ENCODE results near the gene TMEM86B. TPM values are rescaled to one million over a fixed set of nuclear protein-coding genes. Genes with fewer than 3 reads are reported as not detected.

Gene TMEM86B
- total RNA-seq, 1 donor from 2014 or later: 7.6 TPM

DNA sequence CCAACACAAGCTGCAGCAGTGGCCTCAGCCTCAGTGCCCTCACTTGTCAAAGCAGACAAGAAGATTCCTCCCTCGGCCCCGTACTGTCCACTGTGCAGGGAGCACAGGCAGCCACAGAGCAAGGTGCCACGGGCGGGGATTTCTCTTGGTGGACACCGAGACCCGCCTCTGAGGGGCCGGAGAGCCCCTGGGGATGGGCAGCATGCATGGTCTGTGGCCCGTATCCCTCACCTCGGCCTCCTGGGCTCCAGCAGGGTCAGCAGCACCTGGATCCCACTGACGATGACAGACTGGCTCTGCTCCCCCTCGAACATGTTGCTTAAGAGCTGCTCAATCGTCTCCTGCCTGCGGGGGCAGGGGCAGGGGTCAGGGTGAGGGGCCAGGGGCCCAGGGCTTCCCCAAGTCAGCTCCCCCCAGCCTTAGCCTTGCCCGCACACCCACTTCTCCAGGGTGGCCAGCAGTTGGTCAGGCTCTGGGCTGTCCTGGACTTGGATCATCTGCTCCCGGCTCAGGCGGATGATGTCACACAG is 13.4 kb upstream of the TMEM86B start:
- Mint-ChIP-seq H3K9me3 (ENCODE audit: unreplicated experiment) (peaks cover 3% of the 10 kb centered on the region), H3K4me3 (ENCODE audit: unreplicated experiment) (no peak overlapping the region), H3K4me1 (ENCODE audit: low read depth, unreplicated experiment) (no peaks in the 10 kb centered on the region), H3K36me3 (ENCODE audit: unreplicated experiment) (no peaks in the 10 kb centered on the region), H3K27me3 (ENCODE audit: unreplicated experiment) (peaks cover 6% of the 10 kb centered on the region), H3K27ac (ENCODE audit: unreplicated experiment) (no peak overlapping the region)
- TF ChIP-seq, protein P1, sequence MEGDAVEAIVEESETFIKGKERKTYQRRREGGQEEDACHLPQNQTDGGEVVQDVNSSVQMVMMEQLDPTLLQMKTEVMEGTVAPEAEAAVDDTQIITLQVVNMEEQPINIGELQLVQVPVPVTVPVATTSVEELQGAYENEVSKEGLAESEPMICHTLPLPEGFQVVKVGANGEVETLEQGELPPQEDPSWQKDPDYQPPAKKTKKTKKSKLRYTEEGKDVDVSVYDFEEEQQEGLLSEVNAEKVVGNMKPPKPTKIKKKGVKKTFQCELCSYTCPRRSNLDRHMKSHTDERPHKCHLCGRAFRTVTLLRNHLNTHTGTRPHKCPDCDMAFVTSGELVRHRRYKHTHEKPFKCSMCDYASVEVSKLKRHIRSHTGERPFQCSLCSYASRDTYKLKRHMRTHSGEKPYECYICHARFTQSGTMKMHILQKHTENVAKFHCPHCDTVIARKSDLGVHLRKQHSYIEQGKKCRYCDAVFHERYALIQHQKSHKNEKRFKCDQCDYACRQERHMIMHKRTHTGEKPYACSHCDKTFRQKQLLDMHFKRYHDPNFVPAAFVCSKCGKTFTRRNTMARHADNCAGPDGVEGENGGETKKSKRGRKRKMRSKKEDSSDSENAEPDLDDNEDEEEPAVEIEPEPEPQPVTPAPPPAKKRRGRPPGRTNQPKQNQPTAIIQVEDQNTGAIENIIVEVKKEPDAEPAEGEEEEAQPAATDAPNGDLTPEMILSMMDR (IDR thresholded peaks at IDR 0.05; ENCODE audit: partially characterized antibody, unreplicated experiment): no peak
- no peak for DNase-seq

DNA sequence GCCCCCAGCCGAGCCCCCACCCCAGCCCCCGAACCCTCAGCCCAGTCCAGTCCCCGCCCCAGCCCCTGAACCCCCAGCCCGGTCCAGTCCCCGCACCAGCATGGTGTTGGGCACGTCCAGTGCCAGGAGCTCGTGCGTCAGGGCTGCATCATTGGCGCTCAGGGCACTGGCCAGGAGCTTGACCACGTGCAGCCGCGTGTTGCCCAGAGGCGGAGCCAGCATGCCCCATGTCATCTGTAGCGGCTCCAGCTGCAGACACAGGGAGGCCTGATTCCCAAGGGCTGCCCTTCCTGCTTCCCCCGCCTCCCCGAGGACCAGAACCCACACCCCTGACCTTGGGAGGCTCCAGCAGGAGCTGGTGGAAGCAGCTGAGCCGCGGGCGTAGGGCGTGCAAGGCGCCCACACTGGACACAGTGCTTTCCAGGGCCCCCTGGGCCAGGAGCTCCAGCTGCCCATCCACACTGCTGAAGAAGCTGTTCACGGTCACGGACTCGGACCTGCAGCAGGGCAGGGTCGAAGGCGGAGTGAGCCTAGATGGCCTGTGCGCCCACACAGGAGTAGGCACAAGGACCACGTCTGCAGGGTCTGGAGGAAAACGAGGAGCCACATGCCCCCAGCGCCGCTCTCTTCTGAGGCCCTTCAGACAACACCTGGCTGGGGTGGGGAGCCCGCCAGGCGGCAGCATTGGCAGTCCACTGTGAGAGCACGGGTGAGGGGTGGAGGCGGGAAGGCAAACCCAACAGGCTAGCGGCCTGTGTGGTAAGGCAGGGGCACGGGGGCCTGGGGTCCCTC is 12.8 kb upstream of the TMEM86B start:
- Mint-ChIP-seq H3K9me3 (ENCODE audit: unreplicated experiment) (peaks cover 3% of the 10 kb centered on the region), H3K36me3 (ENCODE audit: unreplicated experiment) (no peaks in the 10 kb centered on the region), H3K4me3 (ENCODE audit: unreplicated experiment) (no peak overlapping the region), H3K27ac (ENCODE audit: unreplicated experiment) (no peak overlapping the region), H3K4me1 (ENCODE audit: low read depth, unreplicated experiment) (no peaks in the 10 kb centered on the region), H3K27me3 (ENCODE audit: unreplicated experiment) (peaks cover 6% of the 10 kb centered on the region)
- no peak for DNase-seq
- TF ChIP-seq, protein P1 (IDR thresholded peaks at IDR 0.05; ENCODE audit: partially characterized antibody, unreplicated experiment): no peak

DNA sequence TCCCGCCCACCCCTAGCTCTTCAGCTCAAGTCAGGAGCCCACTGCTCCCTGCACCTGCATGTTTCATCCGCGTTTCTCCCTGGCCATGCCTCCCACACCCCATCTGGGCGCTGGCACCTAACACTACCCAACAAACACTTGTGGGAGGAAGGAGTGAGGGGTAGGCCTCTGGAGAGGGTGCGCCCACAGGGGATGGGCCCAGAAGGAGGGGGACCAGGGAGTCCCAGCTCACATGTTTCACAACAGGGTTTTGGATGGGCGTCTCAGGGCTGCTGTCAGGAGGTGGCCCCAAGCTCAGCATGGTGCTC is 12.1 kb upstream of the TMEM86B start:
- Mint-ChIP-seq H3K27ac (ENCODE audit: unreplicated experiment) (no peak overlapping the region), H3K27me3 (ENCODE audit: unreplicated experiment) (peaks cover 6% of the 10 kb centered on the region)

DNA sequence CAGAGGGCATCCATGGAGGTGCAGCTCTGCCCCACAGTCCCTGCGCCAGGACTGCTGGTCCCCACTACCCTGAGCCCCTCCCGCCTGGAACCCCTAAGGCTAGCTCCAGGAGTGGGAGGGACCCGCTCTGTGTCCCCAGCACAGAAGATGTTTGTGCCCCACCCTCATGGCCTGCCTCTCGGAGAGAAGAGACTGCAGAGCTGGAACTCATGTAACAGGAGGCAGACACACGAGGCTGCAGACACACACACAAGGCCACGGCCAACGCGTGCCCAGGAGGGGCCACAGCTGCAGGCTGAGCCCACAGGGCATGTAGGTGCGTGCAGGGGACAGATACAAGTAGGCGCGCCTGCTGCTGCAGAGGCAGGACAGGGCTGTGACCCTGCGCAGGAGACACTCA is 10.4 kb upstream of the TMEM86B start:
- Mint-ChIP-seq H3K4me3 (ENCODE audit: unreplicated experiment) (no peak overlapping the region), H3K4me1 (ENCODE audit: low read depth, unreplicated experiment) (no peaks in the 10 kb centered on the region)

More for the DNA sequence above, 12.1 kb upstream of the TMEM86B start:
- H3K4me1 Mint-ChIP-seq (ENCODE audit: low read depth, unreplicated experiment): no peaks in the 10 kb centered on the region
- H3K9me3 Mint-ChIP-seq (ENCODE audit: unreplicated experiment): peaks cover 3% of the 10 kb centered on the region
- TF ChIP-seq, protein P1 (IDR thresholded peaks at IDR 0.05; ENCODE audit: partially characterized antibody, unreplicated experiment): no peak
- no peak for DNase-seq
- no peak overlapping the region for H3K4me3 Mint-ChIP-seq (ENCODE audit: unreplicated experiment)
- no peaks in the 10 kb centered on the region for H3K36me3 Mint-ChIP-seq (ENCODE audit: unreplicated experiment)

DNA sequence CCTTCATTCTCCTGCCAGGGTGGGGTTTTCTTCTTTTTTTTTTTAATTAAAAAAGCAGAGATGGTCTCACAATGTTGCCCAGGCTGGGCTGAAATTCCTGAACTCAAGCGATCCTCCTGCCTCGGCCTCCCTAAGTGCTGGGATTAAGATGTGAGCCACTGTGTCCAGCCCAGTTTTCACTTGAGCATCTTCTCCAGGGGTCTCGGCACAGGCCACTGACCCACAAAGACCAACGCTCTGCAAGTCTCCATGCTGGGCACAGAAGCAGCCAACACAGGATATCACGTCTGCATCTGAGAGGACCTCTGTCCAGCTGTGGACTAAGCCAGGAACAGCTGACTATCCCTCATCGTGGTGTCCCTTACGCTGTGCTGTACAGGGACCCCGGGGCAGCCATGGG is 9.5 kb upstream of the TMEM86B start:
- Mint-ChIP-seq H3K4me3 (ENCODE audit: unreplicated experiment) (no peak overlapping the region), H3K9me3 (ENCODE audit: unreplicated experiment) (peaks cover 2% of the 10 kb centered on the region), H3K27me3 (ENCODE audit: unreplicated experiment) (peaks cover 8% of the 10 kb centered on the region), H3K27ac (ENCODE audit: unreplicated experiment) (no peak overlapping the region), H3K4me1 (ENCODE audit: low read depth, unreplicated experiment) (no peaks in the 10 kb centered on the region), H3K36me3 (ENCODE audit: unreplicated experiment) (no peaks in the 10 kb centered on the region)
- TF ChIP-seq, protein P1 (IDR thresholded peaks at IDR 0.05; ENCODE audit: partially characterized antibody, unreplicated experiment): no peak
- DNase-seq: no peak

More for the DNA sequence above, 10.4 kb upstream of the TMEM86B start:
- Mint-ChIP-seq H3K9me3 (ENCODE audit: unreplicated experiment) (peaks cover 2% of the 10 kb centered on the region), H3K36me3 (ENCODE audit: unreplicated experiment) (no peaks in the 10 kb centered on the region), H3K27ac (ENCODE audit: unreplicated experiment) (no peak overlapping the region), H3K27me3 (ENCODE audit: unreplicated experiment) (peaks cover 8% of the 10 kb centered on the region)
- no peak for DNase-seq
- TF ChIP-seq, protein P1 (IDR thresholded peaks at IDR 0.05; ENCODE audit: partially characterized antibody, unreplicated experiment): no peak
